HCT116 (cell line): ENCODE results near the gene CD7. TPM values are rescaled to one million over a fixed set of nuclear protein-coding genes. Genes with fewer than 3 reads are reported as not detected.
A peak's percentile ranks its signal among the peaks of the same experiment; 100 is the strongest.

Experiments used
- ATAC-seq: fragments of 200-7000 bp; cut with Tn5 transposase; 2 replicates; pipeline ENCODE4 v1.9.1; 2020; ENCODE audit warnings: mild to moderate bottlenecking, moderate library complexity
- BruUV-seq: library from RNA; stranded (reverse); fragments of 400-500 nt; replicated peaks from 2 replicates; lab custom pipeline; 2021; lab: Mats Ljungman, UMichigan
- CTCF ChIA-PET: fragments of 300-600 bp; sonication (Branson Sonifier 250); formaldehyde crosslinking; loops from one replicate; lab custom pipeline; 2021; ENCODE audit warnings: antibody characterized with exemption; lab: Charles Lee
- POLR2A ChIA-PET: fragments of 300-600, 350-600 bp; sonication (Branson Sonifier 250); formaldehyde crosslinking; loops from one replicate; lab custom pipeline; 2021; ENCODE audit warnings: antibody characterized with exemption; lab: Charles Lee
- RAD21 ChIA-PET, 2 experiments: fragments of 300-600 bp; sonication (Branson Sonifier 250); formaldehyde crosslinking; loops; one replicate each; lab custom pipeline; 2023; ENCODE audit warnings: low total read pairs in 2 of 2; ENCODE audit not compliant: uncharacterized antibody in 2 of 2, unreplicated experiment in 2 of 2, low non-redundant PET in 1 of 2; lab: Charles Lee
- DNase-seq: peaks from one replicate; pipeline ENCODE4 v3.0.0-alpha.2; 2010; ENCODE audit warnings: low read depth, low spot score
- H2AFZ ChIP-seq: fragments of 200-600 bp; shearing (Covaris generic), sonication (generic); 2 replicates; pipeline ENCODE4 v1.6.1; 2017; ENCODE audit warnings: low read depth, mixed run types, mixed read lengths, antibody characterized with exemption, low read length; ENCODE audit not compliant: poor library complexity, severe bottlenecking
- H3K27ac ChIP-seq: 2 replicates; pipeline ENCODE4 v1.5.1; 2012; ENCODE audit warnings: low read depth, low read length
- H3K27me3 ChIP-seq: fragments of 200-600 bp; sonication (generic); 2 replicates; pipeline ENCODE4 v1.6.1; 2016; ENCODE audit warnings: mixed run types, low read length, mixed read lengths; ENCODE audit not compliant: insufficient read depth
- H3K36me3 ChIP-seq, 2 experiments: fragments of 200-500 bp in 1 of 2; fragments of 200-600 bp in 1 of 2; sonication (Bioruptor generic) in 1 of 2; sonication (generic) in 1 of 2; 2 replicates each; pipeline versions ENCODE4 v1.5.1 to v1.6.1; 2014 to 2016; ENCODE audit warnings: low read length in 2 of 2, inconsistent platforms in 1 of 2, mixed read lengths in 1 of 2, mixed run types in 1 of 2; ENCODE audit not compliant: insufficient read depth in 2 of 2, control insufficient read depth in 1 of 2
- H3K4me1 ChIP-seq, 2 experiments: fragments of 200-600 bp in 1 of 2; sonication (generic) in 1 of 2; 2 replicates each; pipeline versions ENCODE4 v1.5.1 to v1.6.1; 2012 to 2017; ENCODE audit warnings: low read length in 2 of 2, inconsistent platforms in 1 of 2, mild to moderate bottlenecking in 1 of 2, mixed read lengths in 1 of 2, mixed run types in 1 of 2, moderate library complexity in 1 of 2; ENCODE audit not compliant: insufficient read depth in 2 of 2, control insufficient read depth in 1 of 2
- H3K4me2 ChIP-seq: fragments of 200-600 bp; sonication (generic); 2 replicates; pipeline ENCODE4 v1.6.1; 2017; ENCODE audit warnings: mixed run types, low read length, mixed read lengths
- H3K4me3 ChIP-seq, 2 experiments: fragments of 200-600 bp in 1 of 2; sonication (generic) in 1 of 2; replicated peaks in 1 of 2; 2 replicates each; pipeline ENCODE4 v1.5.1; 2011 to 2016; ENCODE audit warnings: low read length in 2 of 2, control low read depth in 1 of 2, low read depth in 1 of 2, mild to moderate bottlenecking in 1 of 2, mixed read lengths in 1 of 2, mixed run types in 1 of 2
- H3K79me2 ChIP-seq: fragments of 200-600 bp; sonication (generic); 2 replicates; pipeline ENCODE4 v1.6.1; 2017; ENCODE audit warnings: mild to moderate bottlenecking, mixed run types, low read length, moderate library complexity, mixed read lengths; ENCODE audit not compliant: insufficient read depth
- H3K9ac ChIP-seq: fragments of 200-600 bp; sonication (generic); 2 replicates; pipeline ENCODE4 v1.6.1; 2016; ENCODE audit warnings: low read length, mixed read lengths
- H3K9me2 ChIP-seq: fragments of 200-600 bp; sonication (generic), shearing (Covaris generic); 2 replicates; pipeline ENCODE4 v1.6.1; 2017; ENCODE audit warnings: mixed run types, mild to moderate bottlenecking, moderate library complexity; ENCODE audit not compliant: insufficient read depth
- H3K9me3 ChIP-seq, 2 experiments: fragments of 200-500 bp in 1 of 2; fragments of 200-600 bp in 1 of 2; sonication (Bioruptor generic) in 1 of 2; sonication (generic) in 1 of 2; 2 replicates each; pipeline ENCODE4 v1.6.1; 2014 to 2017; ENCODE audit warnings: low read length in 2 of 2, mixed read lengths in 2 of 2, inconsistent platforms in 1 of 2, low read depth in 1 of 2, mild to moderate bottlenecking in 1 of 2, mixed run types in 1 of 2, moderate library complexity in 1 of 2; ENCODE audit not compliant: control insufficient read depth in 1 of 2, insufficient read depth in 1 of 2
- H4K20me1 ChIP-seq: fragments of 200-600 bp; sonication (generic), shearing (Covaris generic); 2 replicates; pipeline ENCODE4 v1.6.1; 2017; ENCODE audit warnings: mixed run types, mild to moderate bottlenecking, moderate library complexity; ENCODE audit not compliant: insufficient read depth
- CEBPB ChIP-seq: IDR thresholded peaks from 2 replicates; pipeline ENCODE4 v1.6.1; 2012; ENCODE audit warnings: low read depth
- EZH2phosphoT487 ChIP-seq: fragments of 200-600 bp; IDR thresholded peaks from 2 replicates; pipeline ENCODE4 v1.6.1; 2018; ENCODE audit warnings: antibody characterized with exemption, borderline replicate concordance
- POLR2AphosphoS5 ChIP-seq: IDR thresholded peaks from 2 replicates; pipeline ENCODE4 v1.6.1; 2011; ENCODE audit warnings: mild to moderate bottlenecking, low read depth, low read length, moderate library complexity
- RAD21 ChIP-seq: IDR thresholded peaks from 2 replicates; pipeline ENCODE4 v1.6.1; 2012; ENCODE audit warnings: low read depth, mild to moderate bottlenecking
- ZBTB33 ChIP-seq: IDR thresholded peaks from 2 replicates; pipeline ENCODE4 v1.6.1; 2011; ENCODE audit warnings: mild to moderate bottlenecking, low read length, moderate library complexity; ENCODE audit not compliant: insufficient replicate concordance; ENCODE audit errors: extremely low read depth
- ZFX ChIP-seq: fragments of 450-650 bp; IDR thresholded peaks from 2 replicates; pipeline ENCODE4 v1.6.1; 2017
- intact Hi-C: fragments of 100-400 bp; cut with micrococcal nuclease; formaldehyde crosslinking; loops from 2 replicates; pipeline ENCODE4 v1.10.0; 2022
- total RNA-seq: library from RNA; stranded (reverse); gene quantifications from one replicate; pipeline ENCODE4 v1.2.1, GENCODE V29; 2021; ENCODE audit not compliant: unreplicated experiment
- TF ChIP-seq, protein P1 (sequence below): IDR thresholded peaks from 2 replicates; pipeline ENCODE4 v1.6.1; 2012

CD7 gene
- total RNA-seq, 1 experiment from 2014 or later, result 0.61 TPM

GRCh38 chr17:82334204-82334621 lies 16.8 kb upstream of the CD7 start:
- peaks cover 3% of the 10 kb centered on the region; the same call in 1 of the 2 replicates for H3K79me2 ChIP-seq
- peak overlapping the region; percentile 97 for H3K4me2 ChIP-seq
- ChIA-PET CTCF (interaction anchor here (0.6 to 1.6 kb wide), 5 partner anchors 12 to 442 kb away, joined by 3 to 5 read pairs (median 3); no protein-coding TSS in a partner anchor), POLR2A (interaction anchor here (0.7 to 1.7 kb wide), 3 partner anchors 38 to 745 kb away, joined by 4 to 5 read pairs (median 4); partner anchors contain the start of gene METRNL), RAD21 (no interaction called here)
- no peaks in the 10 kb centered on the region for H4K20me1 ChIP-seq
- peak overlapping the region; percentile 65 to 72; a peak in 2 of 4 replicates for H3K4me3 ChIP-seq
- H3K27me3 ChIP-seq, result no peaks in the 10 kb centered on the region
- ATAC-seq (no peak), DNase-seq (no peak)
- peaks cover 69 to 99% of the 10 kb centered on the region in 2 experiments for H3K4me1 ChIP-seq
- no TSS peak for BruUV-seq
- intact Hi-C loops, result no loop called here
- no peaks in the 10 kb centered on the region for H3K36me3 ChIP-seq
- TF ChIP-seq RAD21 (no peak), ZFX (peak; percentile 25; the same call in 1 of the 2 replicates), CEBPB (no peak), POLR2AphosphoS5 (no peak), EZH2phosphoT487 (no peak), ZBTB33 (no peak)
- TF ChIP-seq, protein P1, sequence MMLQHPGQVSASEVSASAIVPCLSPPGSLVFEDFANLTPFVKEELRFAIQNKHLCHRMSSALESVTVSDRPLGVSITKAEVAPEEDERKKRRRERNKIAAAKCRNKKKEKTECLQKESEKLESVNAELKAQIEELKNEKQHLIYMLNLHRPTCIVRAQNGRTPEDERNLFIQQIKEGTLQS, result no peak
- H3K9ac ChIP-seq, result peak overlapping the region; percentile 85
- H2AFZ ChIP-seq, result no peak overlapping the region
- no peaks in the 10 kb centered on the region for H3K9me3 ChIP-seq
- H3K9me2 ChIP-seq, result no peaks in the 10 kb centered on the region
- peak overlapping the region; percentile 18; the same call in 1 of the 2 replicates for H3K27ac ChIP-seq
